GM19240 (cell line): Measurements from ENCODE around the gene RITA1.
"Not testable (repeated sequence)": the region's sequence is repeated elsewhere in the genome, so short reads cannot be mapped to it uniquely, and the experiment has no call there.

Experiments used
- DNase-seq: peaks from one replicate; pipeline ENCODE4 v3.0.0; 2011; ENCODE audit warnings: low spot score; ENCODE audit not compliant: insufficient read length

RITA1 gene

DNA sequence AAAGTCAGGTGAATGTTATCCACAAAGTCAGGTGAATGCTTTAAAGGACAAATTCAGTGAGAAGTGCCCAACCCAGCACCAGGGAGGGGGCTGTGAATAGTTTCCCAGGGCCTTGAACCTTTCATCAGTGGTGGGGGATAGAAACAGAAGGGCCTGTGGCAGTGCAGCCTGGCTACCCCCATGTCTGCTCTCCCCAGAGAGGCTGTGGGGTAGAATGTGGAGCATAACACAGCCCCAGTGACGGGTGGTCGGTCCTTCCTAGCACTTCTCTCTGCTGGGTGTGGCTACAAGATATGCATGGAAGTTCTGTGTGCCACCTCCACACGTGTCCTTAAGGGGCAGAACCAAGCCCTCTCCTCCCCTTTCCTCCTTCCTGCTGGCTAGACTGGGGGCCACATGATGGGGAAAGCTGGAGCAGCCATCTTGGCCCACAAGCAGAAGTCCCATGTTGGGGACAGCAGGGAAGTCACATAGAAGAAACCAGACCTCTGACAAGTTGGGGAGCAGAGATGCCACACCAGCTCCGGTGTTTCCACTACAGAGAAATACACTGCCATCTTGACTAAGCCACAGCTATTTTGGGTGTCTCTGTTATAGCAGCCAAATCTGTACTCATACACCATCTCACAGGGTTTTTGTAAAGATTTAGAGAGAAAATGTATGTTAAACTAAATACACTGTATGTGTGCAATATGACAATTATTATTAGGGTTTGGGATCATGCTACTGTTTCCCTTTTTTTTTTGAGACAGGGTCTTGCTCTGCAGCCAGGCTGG is 17.0 kb downstream of the RITA1 start:
- DNase-seq = no peak

DNA sequence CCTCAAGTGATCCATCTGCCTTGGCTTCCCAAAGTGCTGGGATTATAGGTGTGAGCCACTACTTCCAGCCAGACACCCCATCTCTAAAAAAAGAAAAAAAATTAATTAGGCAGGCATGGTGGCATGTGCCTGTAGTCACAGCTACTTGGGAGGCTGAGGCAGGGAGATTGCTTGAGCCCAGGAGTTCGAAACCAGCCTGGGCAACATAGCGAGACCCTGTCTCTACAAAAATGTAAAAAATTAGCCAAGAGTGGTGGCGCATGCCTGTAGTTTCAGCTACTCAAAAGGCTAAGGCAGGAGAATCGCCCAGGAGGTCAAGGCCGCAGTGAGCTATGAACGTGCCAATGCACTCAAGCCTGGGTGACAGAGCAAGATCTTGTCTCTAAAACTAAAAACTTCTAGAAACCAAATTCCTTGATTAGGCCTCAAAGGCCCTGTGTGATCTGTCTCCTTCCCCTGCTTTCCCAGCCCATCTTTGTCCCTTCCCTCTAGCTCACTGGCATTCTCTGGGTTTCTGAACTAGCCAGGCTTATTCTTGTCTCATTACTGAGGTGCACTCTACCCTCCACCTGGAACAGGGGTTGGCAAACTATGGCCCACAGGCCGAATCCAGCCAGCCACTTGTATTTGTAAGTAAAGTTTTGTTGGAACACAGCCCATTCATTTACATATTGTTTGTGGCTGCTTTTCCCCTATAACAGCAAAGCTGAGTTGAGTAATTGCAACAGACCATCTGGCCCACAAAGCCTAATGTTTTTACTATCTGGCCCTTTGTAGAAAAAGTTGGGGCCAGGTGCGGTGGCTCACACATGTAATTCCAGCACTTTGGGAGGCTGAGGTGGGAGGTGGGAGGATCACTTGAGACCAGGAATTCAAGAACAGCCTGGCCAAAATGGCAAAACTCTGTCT is 18.6 kb downstream of the RITA1 start:
- DNase-seq = no peak

DNA sequence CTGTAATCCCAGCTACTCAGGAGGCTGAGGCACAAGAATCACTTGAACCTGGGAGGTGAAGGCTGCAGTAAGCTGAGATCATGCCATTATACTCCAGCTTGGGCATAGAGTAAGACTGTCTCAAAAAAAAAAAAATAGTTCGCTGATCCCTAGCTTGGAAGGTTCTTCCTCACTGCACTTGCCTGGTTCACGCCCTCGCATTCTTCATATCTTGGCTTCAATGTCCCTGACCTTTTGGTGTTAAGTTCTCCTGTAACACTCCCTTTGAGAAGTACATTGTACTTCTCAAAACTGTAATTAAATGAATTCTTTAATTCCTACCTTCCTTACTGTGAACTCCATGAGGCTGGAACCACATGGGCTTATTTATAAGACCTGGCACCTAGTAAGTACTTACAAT is 19.3 kb downstream of the RITA1 start:
- DNase-seq = no peak

DNA sequence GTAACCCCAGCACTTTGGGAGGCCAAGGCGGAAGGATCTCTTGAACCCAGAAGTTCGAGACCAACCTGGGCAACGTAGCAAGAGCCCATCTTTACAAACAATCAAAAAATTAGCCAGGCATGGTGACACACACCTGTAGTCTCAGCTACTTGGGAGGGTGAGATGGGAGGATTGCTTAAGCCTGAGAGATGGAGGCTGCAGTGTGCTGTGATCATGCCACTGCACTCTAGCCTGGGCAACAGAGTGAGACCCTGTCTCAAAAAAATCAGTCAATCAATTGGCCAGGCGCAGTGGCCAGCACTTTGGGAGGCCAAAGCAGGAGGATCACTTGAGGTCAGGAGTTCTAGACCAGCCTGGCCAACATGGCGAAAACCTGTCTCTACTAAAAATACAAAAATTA is 21.3 kb downstream of the RITA1 start:
- DNase-seq = not testable (repeated sequence)

DNA sequence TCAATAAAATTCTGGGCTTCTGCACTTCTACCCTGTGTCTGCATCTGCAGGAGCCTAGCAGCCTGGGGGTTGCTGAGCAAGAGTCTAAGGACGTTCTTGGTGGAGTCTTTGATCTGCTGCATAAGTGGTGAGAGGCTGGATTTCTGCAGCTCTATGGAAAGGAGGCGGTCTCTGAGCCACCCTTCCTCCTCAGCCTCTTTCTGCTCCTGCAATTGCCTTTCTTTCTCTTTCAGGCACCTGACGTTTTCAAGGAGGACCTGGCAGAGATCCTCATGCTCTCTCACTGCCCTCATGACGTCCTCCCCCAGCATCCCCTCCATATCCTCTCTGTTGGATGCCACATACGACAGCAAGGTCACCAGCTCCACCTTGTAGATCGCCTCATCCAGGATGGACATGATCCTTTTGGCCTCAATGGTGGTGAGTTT is 22.1 kb downstream of the RITA1 start:
- no peak for DNase-seq

DNA sequence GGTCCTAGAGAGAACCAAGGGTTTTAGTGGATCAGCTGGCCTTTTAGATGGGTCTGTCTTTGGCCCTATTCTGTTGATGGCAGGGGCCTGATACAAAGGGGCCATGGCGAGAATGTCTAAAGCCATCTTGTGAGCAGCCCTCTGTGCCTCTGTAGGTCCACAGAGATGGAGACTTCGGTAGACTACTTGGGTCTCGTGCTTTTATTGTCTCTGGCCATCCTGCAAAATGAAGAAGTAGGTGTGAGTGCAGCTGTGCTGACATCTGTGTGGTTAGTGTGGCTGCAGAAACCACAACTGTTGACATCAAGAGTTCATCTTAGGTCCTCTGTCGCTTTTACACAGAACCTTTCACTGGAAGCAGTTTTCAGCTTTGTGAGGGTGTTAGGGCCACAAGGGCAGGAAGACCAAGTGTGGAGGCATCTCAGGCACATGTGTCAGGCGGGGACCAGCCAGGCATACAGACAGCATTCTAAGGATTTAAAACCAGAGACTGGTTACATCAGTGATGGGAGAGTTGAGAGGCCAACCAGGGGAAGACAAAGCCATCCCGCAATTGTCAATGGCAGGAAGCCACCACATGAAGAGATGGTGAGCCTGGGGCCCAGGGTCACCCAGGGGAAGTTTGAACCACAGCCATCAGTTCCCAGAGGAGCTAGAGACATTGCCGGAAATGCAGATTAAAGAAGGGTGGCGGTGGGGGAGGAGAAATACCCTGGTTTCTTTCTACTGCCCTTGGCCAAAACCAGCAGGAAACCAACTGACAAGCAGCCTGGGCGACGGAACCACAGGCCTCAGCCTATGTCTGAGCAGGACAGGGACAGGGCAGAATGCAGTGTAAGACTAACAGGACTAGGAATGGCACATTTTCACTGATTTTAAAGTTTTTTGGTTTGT is 22.8 kb downstream of the RITA1 start:
- peak; percentile 79 for DNase-seq

DNA sequence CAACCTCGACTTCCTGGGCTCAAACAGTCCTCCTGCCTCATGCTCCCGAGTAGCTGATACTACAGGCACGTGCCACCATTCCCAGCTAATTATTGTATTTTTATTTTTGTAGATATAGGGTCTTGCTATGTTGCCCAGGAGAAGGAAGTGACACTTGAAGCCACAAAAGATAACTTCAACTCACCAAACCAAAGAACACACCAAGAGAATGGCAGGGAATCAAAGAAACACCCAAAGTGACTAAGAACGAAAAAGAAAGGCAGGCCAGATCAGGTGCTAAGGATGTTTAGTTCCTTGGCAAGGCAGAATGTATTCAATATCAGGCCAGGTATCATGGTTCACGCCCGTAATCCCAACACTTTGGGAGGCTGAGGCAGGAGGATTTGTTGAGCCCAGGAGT is 25.6 kb downstream of the RITA1 start:
- no peak for DNase-seq

DNA sequence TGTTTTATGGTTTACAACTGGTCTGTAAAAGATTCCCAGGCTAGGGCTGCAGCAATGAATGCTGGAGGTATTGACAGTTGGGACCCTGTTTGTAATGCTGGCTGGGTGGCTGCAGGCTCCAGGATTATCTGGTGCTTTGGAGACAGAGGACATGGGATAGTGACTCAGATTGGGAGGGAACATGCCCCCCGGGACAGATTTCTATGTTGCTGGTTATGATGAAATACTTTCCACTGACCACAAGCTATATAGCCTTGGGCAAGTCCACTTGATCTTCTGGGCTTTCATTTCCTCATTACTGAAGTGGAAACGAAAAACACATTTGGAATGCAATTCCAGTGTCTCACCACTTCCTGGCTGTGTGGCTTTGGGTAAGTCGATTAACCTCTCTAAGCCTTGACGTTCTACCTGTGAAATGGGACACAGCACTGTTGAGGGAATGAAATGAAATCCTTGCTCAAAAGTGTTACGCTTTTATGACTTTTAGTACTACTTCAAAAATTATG is 29.4 kb downstream of the RITA1 start:
- DNase-seq = no peak

DNA sequence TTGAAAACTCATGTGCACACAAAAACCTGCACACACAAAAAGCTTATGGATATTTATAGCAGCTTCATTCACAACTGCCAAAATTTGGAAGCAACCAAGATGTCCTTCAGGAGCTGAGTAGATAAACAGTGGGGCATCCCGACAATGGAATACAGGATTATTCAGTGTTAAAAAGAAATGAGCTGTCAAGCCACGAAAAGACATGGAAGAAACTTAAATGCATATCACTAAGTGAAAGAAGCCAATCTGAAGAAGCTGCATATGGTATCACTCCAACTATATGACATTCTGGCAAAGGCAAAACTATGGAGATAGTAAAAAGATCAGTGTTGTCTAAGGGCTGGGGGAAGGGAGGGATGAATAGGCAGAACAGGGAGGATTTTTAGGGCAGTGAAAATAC is 30.5 kb downstream of the RITA1 start:
- DNase-seq = no peak

DNA sequence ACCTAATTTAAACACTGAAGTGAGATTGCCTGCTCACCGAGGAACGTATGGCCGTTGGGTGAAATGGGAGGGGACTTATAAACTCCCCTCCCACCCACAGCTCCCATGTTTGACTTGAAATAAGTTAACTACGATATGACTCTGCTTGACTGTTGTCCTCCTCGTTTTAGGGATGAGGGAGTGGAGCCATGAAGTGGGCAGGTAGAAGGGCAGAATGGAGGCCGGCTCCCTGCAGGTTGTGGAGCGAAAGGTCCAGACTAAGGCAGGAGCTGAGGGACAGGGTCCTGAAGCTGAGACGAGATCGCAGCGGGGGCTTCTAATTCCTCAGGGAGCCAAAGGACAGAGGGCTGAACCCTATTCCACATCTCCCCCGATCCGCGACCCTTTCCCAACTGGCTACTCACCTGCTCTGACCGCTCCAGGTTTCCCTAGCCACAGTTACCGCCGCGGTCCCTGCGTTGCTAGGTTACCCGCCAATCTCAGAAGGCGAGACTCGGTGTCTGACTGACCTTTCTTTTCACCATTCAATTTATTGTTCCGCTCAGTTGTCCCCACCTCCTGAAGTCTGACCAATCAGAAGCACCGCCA is 35.2 kb downstream of the RITA1 start:
- no peak for DNase-seq

DNA sequence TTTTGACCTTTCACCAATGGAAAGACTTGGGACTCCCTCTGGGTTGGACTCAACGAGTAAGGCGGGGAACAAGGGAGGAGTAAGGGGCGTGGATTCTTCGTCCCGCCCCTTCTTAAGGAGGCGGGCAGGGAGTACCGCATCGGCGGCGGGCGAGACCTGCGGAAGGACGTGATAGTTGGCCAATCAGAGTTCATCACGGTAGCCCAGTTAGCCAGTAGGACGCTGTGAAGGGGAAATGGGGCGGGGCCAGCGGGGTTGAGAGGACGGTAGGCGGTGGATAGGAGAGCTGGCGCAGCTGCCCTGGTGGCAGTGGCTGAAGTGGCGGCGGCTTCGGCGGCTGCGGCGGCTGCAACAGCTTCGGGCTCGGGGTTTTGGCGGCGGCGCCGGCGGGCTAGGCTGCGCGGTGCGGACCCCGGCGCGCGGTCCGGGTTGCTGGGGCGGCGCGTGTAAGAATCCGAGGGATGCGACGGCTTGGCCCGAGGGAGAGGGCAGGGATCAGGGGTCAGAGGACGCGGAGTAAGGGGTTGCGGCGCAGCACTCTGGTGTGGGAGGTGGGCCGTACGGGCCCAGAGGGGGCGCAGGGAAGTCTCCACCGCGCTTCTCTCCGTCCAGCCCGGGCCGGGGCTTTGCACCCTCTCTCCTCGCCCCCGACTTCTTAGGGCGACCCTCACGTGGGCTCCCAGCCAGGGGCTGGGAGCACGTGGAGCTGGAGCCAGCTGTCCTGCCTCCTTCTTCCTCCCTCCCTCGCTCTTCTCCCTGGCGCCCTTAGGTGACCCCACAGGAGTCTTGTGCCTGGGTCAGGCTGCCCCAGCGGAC is 35.9 kb downstream of the RITA1 start, which contains the start of gene TPCN1:
TPCN1 (plus strand) TSS at position 284 of the 816 bp plus-strand sequence. CDS start 5,389 bp downstream, outside the sequence.
- peak; percentile 69 for DNase-seq

DNA sequence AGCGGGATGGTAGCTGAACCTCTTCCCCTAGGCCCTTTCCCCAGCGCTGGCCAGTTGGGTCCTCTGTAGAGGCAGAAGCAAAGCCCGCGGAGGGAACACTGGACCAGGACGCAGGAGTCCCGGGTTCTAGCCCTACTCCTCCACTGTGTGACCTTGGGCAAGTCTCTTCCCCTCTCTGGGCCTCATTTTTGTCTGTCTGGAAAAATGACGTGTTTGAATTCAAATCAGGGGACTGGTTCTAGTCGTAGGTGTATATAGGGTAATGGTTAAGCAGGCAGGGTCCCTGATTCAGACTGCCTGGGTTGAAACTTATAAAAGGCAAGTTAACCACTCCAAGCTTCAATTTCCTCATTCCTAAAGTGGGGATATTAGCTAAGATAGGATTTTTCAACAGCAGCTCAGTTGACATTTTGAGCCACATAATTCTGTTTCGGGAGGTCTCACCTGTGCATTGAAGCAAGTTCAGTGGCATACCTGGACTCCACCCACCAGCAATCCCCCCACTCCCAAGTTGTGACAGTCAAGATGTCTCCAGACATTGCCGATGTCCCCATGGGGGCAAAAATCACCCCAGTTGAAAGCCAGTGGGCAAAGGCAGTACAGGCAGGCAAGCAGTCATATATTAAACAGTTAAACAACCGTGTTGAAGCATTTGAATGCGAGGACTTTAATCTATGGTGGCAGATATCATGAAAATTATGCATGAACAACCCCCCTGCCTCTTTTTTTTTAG is 36.6 kb downstream of the RITA1 start:
- no peak for DNase-seq

DNA sequence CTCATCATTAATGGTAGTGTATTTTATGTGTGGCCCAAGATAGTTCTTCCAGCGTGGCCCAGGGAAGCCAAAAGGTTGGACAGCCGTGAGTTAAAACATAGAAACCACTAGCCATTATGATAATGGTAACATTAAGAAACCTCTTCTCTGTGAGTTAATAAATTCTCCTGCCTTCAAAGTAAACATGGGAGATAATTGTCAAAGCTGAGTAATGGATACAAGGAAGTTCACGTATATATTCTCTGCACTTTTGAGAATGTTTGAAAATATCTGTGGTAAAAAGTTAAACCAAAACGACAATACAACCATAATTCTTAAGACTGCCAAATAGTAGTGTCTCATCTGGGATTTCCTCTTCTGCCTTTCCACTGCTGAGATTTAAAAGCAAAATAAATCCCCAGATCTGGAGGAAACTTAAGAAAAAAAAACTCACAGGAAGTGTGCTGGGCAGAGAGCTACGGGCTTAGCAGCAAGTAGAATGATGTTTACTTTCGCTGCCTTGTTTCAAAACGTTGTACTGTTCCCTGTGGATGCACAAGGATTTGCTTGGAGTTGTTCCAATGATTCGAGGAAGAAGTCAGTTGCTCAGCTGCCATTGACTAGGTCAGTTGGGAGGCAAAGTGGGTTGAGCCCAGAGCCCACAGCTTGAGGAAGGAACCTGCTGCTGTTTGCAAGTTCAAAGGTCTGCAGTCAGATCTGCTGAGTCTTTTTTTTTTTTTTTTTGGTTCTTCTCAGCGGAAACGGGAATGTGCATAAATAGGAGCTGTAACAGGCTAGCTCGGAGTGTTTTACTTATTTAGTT is 37.4 kb downstream of the RITA1 start:
- DNase-seq = no peak

DNA sequence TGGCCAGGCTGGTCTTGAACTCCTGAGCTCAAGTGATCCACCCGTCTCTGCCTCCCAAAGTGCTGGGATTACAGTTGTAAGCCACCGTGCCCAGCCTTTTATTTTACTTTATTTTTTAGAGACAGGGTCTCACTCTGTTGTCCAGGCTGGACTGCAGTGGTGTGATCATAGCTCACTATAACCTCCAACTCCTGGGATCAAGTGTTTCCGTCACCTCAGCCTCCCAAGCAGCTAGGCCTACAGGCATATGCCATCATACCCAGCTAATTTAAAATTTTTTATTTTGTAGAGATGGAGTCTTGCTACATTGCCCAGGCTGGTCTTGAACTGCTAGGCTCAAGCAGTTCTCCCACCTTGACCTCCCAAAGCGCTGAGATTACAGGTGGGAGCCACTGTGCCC is 39.4 kb downstream of the RITA1 start:
- no peak for DNase-seq

DNA sequence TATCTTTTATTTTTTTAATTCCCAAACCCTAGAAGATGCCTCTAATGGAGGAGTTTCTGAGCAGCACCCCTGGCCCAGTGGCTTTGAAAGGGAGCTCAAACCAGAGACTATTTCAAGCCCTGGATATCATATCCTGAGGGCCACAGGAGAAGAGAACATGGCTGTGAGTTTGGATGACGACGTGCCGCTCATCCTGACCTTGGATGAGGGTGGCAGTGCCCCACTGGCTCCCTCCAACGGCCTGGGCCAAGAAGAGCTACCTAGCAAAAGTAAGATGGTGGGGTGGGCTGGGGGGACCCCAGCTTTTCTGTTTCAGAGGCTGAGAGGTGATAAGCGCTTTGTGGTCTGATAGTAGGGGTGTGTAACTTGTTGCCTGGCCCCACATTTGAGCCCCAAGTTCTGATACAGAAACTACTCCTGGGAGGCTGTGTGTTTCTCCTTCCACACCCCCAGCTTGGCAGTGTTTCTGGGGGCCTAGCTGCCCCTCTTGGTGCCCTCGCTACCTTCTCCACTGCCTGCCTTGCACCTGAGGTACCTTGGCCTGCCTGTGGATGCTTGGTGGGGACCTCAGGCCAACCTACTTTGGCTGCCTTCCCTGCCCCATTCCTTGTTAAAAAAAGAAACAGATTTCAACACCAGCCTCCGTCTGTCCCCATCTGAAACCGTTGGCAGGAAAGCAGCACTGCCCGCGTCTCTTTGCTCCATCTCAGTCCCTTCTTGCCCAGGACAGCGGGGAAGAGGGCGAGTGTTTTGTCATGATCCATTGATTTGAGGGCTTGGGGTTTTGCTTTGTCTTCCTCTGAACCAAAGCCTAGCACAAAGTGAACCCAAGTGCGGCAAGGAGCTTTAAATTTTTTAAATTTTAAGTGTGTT is 41.4 kb downstream of the RITA1 start:
- no peak for DNase-seq

DNA sequence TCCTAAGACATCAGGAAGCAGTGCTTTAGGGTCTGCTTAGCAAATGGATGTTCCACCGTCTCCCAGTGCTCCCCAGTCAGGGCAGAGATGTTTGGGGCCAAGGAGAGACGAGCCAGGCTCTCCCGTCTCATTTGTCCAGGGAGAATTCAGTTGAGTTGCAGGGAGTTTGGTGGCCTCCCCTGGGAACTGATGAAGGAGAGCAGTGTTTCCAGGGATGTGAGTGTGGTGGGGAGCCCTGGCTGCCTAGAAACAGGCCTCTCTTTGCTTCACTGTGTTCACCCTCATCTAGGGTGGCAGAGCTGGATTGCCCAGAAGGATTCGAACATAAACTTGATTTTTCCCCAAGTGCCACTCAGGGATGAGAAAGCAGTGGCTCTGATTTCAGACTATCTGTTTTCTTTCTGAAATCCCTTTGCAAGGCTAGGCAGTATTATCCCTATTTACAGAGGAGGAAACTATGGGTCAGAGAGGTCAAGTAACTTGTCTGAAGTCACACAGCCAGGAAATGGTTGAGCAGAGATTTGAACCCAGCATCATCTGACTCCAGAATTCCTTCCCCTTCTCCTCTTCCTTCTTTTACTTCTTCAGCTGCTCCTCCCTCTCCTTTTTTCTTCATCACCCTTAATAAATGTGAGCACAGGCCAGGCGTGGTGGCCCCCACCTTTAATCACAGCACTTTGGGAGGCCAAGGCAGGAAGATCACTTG is 42.3 kb downstream of the RITA1 start:
- DNase-seq = no peak
